Neural cell (in vitro differentiated cells): ENCODE measurements around the gene ABT1. TPM values are rescaled to one million over a fixed set of nuclear protein-coding genes. Genes with fewer than 3 reads are reported as not detected.
A peak's percentile ranks its signal among the peaks of the same experiment; 100 is the strongest.

Source experiments
- H2AFZ ChIP-seq: fragments of 200-600, 300-800 bp; sonication (generic), shearing (Covaris generic); 2 replicates; pipeline ENCODE4 v1.6.0; 2014; ENCODE audit warnings: low read depth, mild to moderate bottlenecking, antibody characterized with exemption, low read length, moderate library complexity
- H3F3A ChIP-seq: fragments of 200-600 bp; shearing (Covaris generic); 2 replicates; pipeline ENCODE4 v1.6.1; 2016; ENCODE audit warnings: mild to moderate bottlenecking, moderate library complexity, mixed read lengths, antibody characterized with exemption, low read length; ENCODE audit not compliant: insufficient read depth, poor library complexity, severe bottlenecking
- H3K27ac ChIP-seq: fragments of 200-600, 300-800 bp; sonication (generic), shearing (Covaris generic); 2 replicates; pipeline ENCODE4 v1.5.1; 2014; ENCODE audit warnings: mild to moderate bottlenecking, low read length, moderate library complexity
- H3K27me3 ChIP-seq: fragments of 300-800, 200-600 bp; sonication (generic), shearing (Covaris generic); 2 replicates; pipeline ENCODE4 v1.6.0; 2014; ENCODE audit warnings: mild to moderate bottlenecking, low read depth, low read length, moderate library complexity; ENCODE audit not compliant: insufficient read depth
- H3K36me3 ChIP-seq: fragments of 300-800, 200-600 bp; sonication (generic), shearing (Covaris generic); 2 replicates; pipeline ENCODE4 v1.5.1; 2014; ENCODE audit warnings: mild to moderate bottlenecking, antibody characterized with exemption, low read length, moderate library complexity; ENCODE audit not compliant: insufficient read depth
- H3K4me2 ChIP-seq: fragments of 300-800, 200-600 bp; sonication (generic), shearing (Covaris generic); 2 replicates; pipeline ENCODE4 v1.6.0; 2014; ENCODE audit warnings: mild to moderate bottlenecking, low read length
- H3K4me3 ChIP-seq: fragments of 300-800, 200-600 bp; sonication (generic), shearing (Covaris generic); 2 replicates; pipeline ENCODE4 v1.5.1; 2014; ENCODE audit warnings: mild to moderate bottlenecking, low read length, moderate library complexity
- H3K79me2 ChIP-seq: fragments of 200-600 bp; shearing (Covaris generic); replicated peaks from 2 replicates; pipeline ENCODE4 v1.6.0; 2014; ENCODE audit warnings: mild to moderate bottlenecking, low read length, moderate library complexity; ENCODE audit not compliant: insufficient read depth
- H3K9ac ChIP-seq: fragments of 300-800, 200-600 bp; sonication (generic), shearing (Covaris generic); 2 replicates; pipeline ENCODE4 v1.6.1; 2016; ENCODE audit warnings: mild to moderate bottlenecking, low read length, mixed read lengths
- H3K9me2 ChIP-seq: fragments of 200-600 bp; shearing (Covaris generic); 2 replicates; pipeline ENCODE4 v1.6.1; 2016; ENCODE audit warnings: mild to moderate bottlenecking, low read length, mixed read lengths; ENCODE audit not compliant: insufficient read depth
- H3K9me3 ChIP-seq: fragments of 200-600, 300-800 bp; sonication (generic), shearing (Covaris generic); 2 replicates; pipeline ENCODE4 v1.6.1; 2016; ENCODE audit warnings: mild to moderate bottlenecking, mixed run types, low read length, moderate library complexity, mixed read lengths
- H4K20me1 ChIP-seq: fragments of 200-600 bp; shearing (Covaris generic); 2 replicates; pipeline ENCODE4 v1.6.1; 2016; ENCODE audit warnings: mild to moderate bottlenecking, mixed run types; ENCODE audit not compliant: insufficient read depth
- EP300 ChIP-seq: fragments of 450-650 bp; conservative IDR thresholded peaks from 2 replicates; pipeline ENCODE4 v1.6.1; 2014; ENCODE audit warnings: antibody characterized with exemption, mild to moderate bottlenecking, moderate library complexity; ENCODE audit not compliant: poor library complexity, severe bottlenecking
- EZH2 ChIP-seq: fragments of 200-600, 300-800 bp; shearing (Covaris generic), sonication (generic); IDR thresholded peaks from 2 replicates; pipeline ENCODE4 v1.6.1; 2014; ENCODE audit warnings: antibody characterized with exemption, low read length, borderline replicate concordance, mild to moderate bottlenecking; ENCODE audit not compliant: insufficient read depth, poor library complexity, severe bottlenecking
- MXI1 ChIP-seq: fragments of 450-650 bp; conservative IDR thresholded peaks from 2 replicates; pipeline ENCODE4 v1.6.1; 2014; ENCODE audit warnings: antibody characterized with exemption, mild to moderate bottlenecking; ENCODE audit not compliant: poor library complexity, severe bottlenecking
- RAD21 ChIP-seq: fragments of 450-650 bp; conservative IDR thresholded peaks from 2 replicates; pipeline ENCODE4 v1.6.1; 2014; ENCODE audit warnings: antibody characterized with exemption, mild to moderate bottlenecking, moderate library complexity
- SMC3 ChIP-seq: fragments of 450-650 bp; conservative IDR thresholded peaks from 2 replicates; pipeline ENCODE4 v1.6.1; 2014; ENCODE audit warnings: antibody characterized with exemption, mild to moderate bottlenecking, moderate library complexity; ENCODE audit not compliant: poor library complexity
- TAF1 ChIP-seq: IDR thresholded peaks from 2 replicates; pipeline ENCODE4 v1.6.1; 2012; ENCODE audit warnings: low read depth
- polyA plus RNA-seq: library from polyadenylated mRNA; depleted of rRNA; stranded (reverse); fragments of >200 nt; gene quantifications from 2 replicates; pipeline ENCODE4 v1.2.3, GENCODE V29; 2014
- TF ChIP-seq, protein P1 (sequence below): fragments of 450-650 bp; IDR thresholded peaks from 2 replicates; pipeline ENCODE4 v1.5.1; 2014; ENCODE audit warnings: antibody characterized with exemption, mild to moderate bottlenecking, moderate library complexity; ENCODE audit not compliant: poor library complexity, severe bottlenecking

Gene ABT1
- polyA plus RNA-seq, 1 donor from 2014 or later: 26.1 TPM

DNA sequence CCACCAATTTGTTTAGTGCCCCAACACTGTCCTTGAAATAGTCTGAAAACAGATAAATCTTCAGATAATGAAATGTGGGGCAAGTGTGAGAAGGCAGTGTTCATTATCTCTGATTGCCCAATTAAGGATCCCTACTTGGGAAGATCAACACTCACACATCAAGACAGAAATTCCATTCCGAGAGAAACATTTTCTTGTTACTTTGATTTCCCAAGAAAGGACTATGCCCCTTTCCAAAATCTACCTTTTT lies 42.4 kb upstream of the ABT1 start:
- TF ChIP-seq SMC3: no peak
- no peak for TF ChIP-seq TAF1
- TF ChIP-seq MXI1: no peak
- TF ChIP-seq EP300: no peak
- TF ChIP-seq RAD21: no peak
- Histone ChIP-seq H3K9ac (no peak overlapping the region), H2AFZ (no peak overlapping the region), H3K27me3 (no peaks in the 10 kb centered on the region), H3K36me3 (no peaks in the 10 kb centered on the region), H3K4me2 (peak overlapping the region; percentile 71), H4K20me1 (no peaks in the 10 kb centered on the region), H3K9me2 (no peaks in the 10 kb centered on the region), H3K4me3 (peak overlapping the region; percentile 70), H3F3A (peaks cover 4% of the 10 kb centered on the region), H3K9me3 (no peaks in the 10 kb centered on the region), H3K79me2 (no peaks in the 10 kb centered on the region), H3K27ac (no peak overlapping the region)

DNA sequence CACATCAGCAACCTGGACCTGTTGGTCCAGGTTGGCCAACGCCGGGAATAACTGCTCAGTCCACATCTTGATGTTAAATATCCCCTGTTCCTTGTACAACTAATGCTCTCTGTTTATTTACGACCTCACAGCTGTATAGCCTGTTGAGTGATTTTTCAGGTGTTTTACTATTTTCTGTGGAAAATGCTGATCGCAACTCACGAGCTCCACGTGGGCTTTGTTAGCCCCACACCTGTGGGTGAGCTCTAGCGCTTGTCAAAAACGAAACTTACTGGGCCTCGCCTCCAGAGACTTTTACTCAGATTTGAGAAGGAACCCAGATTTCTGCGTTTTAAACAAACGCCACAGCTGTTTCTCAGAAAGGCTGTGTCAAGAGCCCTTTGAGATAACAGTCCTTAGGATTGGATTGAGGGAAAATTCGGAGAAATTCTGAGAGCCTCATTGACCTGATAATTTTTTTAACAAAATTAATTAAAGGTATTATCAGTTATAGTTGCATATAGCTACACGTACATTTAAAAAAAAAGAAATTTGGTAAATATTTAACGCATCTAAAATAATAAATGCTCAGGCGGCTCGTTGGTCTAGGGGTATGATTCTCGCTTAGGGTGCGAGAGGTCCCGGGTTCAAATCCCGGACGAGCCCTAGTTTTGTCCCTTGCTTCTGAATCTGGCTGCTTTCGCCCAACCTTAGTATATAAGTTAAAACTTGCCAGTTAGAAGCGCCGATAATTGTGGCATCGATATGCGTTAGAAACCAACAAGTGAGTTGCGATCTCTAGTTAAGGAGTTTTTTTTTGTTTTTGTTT lies 41.9 kb upstream of the ABT1 start:
- Histone ChIP-seq H3K4me2 (peak overlapping the region; percentile 71), H3K27me3 (no peaks in the 10 kb centered on the region), H3K4me3 (peak overlapping the region; percentile 70), H3K9me3 (no peaks in the 10 kb centered on the region), H3K79me2 (no peaks in the 10 kb centered on the region), H4K20me1 (no peaks in the 10 kb centered on the region), H3K9ac (peak overlapping the region; percentile 9), H3K27ac (no peak overlapping the region), H3K9me2 (no peaks in the 10 kb centered on the region), H2AFZ (no peak overlapping the region), H3F3A (peaks cover 4% of the 10 kb centered on the region), H3K36me3 (no peaks in the 10 kb centered on the region)
- TF ChIP-seq MXI1 (peak; percentile 33), SMC3 (no peak), EZH2 (no peak), RAD21 (no peak), EP300 (no peak)

DNA sequence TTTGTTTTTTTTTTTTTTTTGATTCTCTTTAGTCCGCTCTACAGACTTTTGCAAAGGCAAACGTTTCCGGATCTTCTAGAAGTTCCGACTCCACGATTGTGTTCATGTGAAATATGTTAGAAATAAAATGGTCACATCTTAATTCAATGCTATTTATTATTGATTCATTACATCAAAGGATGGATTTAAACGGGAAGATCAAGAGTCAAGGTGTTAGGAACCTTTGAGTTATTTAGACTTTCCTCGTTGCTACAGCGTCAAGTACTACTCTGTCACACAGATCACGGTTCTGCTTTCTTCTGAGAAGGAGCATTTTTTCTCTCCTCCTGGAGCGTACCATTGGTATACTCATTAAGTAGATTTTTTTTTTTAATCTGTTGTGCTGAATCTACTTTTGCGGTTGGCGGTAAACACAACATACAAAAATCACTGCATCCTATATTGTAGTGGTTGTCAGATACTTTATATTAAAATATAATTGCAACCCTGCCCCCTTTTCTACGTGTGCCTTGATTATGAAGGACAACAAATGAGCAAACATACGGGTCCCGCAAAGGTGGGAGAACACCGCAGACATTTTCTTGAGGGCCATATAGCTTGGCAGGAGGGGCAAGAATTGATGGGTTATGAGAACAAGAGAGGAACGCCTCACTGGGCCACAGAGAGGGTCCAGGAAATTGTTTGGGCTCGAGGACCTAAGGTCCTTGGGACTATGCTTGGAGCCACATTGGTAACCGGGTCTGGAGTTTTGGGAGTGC lies 41.1 kb upstream of the ABT1 start:
- Histone ChIP-seq H3K9me2 (no peaks in the 10 kb centered on the region), H3K4me3 (peak overlapping the region; percentile 70), H3K4me2 (peak overlapping the region; percentile 11), H3K79me2 (no peaks in the 10 kb centered on the region), H4K20me1 (no peaks in the 10 kb centered on the region), H3K36me3 (no peaks in the 10 kb centered on the region), H2AFZ (no peak overlapping the region), H3K27ac (no peak overlapping the region), H3K27me3 (no peaks in the 10 kb centered on the region), H3F3A (peaks cover 4% of the 10 kb centered on the region), H3K9me3 (no peaks in the 10 kb centered on the region), H3K9ac (no peak overlapping the region)
- TF ChIP-seq EP300: no peak
- TF ChIP-seq, protein P1, sequence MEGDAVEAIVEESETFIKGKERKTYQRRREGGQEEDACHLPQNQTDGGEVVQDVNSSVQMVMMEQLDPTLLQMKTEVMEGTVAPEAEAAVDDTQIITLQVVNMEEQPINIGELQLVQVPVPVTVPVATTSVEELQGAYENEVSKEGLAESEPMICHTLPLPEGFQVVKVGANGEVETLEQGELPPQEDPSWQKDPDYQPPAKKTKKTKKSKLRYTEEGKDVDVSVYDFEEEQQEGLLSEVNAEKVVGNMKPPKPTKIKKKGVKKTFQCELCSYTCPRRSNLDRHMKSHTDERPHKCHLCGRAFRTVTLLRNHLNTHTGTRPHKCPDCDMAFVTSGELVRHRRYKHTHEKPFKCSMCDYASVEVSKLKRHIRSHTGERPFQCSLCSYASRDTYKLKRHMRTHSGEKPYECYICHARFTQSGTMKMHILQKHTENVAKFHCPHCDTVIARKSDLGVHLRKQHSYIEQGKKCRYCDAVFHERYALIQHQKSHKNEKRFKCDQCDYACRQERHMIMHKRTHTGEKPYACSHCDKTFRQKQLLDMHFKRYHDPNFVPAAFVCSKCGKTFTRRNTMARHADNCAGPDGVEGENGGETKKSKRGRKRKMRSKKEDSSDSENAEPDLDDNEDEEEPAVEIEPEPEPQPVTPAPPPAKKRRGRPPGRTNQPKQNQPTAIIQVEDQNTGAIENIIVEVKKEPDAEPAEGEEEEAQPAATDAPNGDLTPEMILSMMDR: no peak
